Measurements from ENCODE around the gene NRXN3. TPM values are rescaled to one million over a fixed set of nuclear protein-coding genes. Genes with fewer than 3 reads are reported as not detected.

NRXN3 gene
- total RNA-seq, 1 experiment from 2014 or later = 1.1 TPM

DNA sequence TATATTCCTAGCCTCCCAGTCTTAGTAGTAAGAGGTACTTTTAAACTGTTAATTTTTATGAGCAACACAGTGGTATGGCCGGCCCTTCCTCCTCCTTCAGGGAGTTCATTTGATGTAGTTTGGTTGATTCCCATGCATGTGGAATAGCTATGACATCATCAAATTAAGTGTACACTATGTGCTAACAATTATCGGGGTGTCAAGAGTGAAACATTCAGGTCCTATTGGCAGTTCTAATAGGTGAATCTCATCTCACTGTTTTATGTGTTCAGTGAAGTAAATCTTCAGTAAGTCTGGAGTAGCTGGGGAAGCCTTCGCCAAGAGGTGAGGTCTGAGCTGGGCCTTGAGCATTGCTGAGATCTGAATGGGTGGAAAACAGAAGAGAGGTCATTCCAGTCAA is 1384.6 kb downstream of the NRXN3 start:
- Histone ChIP-seq H3F3A (ENCODE audit: low read length, unreplicated experiment) (no peaks in the 10 kb centered on the region), H3K27ac (ENCODE audit: low read length) (no peak overlapping the region), H3K79me2 (ENCODE audit: low read length) (no peaks in the 10 kb centered on the region), H3K4me3 (ENCODE audit: low read length) (no peak overlapping the region), H3K9me3 (ENCODE audit: low read length) (no peaks in the 10 kb centered on the region), H3K9me2 (replicated peaks; ENCODE audit: low read length) (no peaks in the 10 kb centered on the region), H4K20me1 (ENCODE audit: low read length) (no peaks in the 10 kb centered on the region), H2AFZ (ENCODE audit: low read length) (no peak overlapping the region), H3K9ac (ENCODE audit: low read length) (no peak overlapping the region), H3K36me3 (ENCODE audit: low read depth, low read length) (no peaks in the 10 kb centered on the region), H3K4me1 (ENCODE audit: insufficient read depth, low read length) (no peaks in the 10 kb centered on the region), H3K4me2 (ENCODE audit: low read length) (no peak overlapping the region), H3K27me3 (ENCODE audit: low read length) (no peaks in the 10 kb centered on the region)
- DNase-seq (no peak), ATAC-seq (no peak)
- no TSS peak for BruUV-seq (replicated peaks)
- TF ChIP-seq EZH2 (IDR thresholded peaks at IDR 0.05; ENCODE audit: low read length, unreplicated experiment) = no peak
- TF ChIP-seq, protein P1, sequence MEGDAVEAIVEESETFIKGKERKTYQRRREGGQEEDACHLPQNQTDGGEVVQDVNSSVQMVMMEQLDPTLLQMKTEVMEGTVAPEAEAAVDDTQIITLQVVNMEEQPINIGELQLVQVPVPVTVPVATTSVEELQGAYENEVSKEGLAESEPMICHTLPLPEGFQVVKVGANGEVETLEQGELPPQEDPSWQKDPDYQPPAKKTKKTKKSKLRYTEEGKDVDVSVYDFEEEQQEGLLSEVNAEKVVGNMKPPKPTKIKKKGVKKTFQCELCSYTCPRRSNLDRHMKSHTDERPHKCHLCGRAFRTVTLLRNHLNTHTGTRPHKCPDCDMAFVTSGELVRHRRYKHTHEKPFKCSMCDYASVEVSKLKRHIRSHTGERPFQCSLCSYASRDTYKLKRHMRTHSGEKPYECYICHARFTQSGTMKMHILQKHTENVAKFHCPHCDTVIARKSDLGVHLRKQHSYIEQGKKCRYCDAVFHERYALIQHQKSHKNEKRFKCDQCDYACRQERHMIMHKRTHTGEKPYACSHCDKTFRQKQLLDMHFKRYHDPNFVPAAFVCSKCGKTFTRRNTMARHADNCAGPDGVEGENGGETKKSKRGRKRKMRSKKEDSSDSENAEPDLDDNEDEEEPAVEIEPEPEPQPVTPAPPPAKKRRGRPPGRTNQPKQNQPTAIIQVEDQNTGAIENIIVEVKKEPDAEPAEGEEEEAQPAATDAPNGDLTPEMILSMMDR (conservative IDR thresholded peaks at IDR 0.05; ENCODE audit: low read depth, low read length) = no peak
- TF ChIP-seq EZH2phosphoT487 (IDR thresholded peaks at IDR 0.05; ENCODE audit: borderline replicate concordance, low read length) = no peak
- ChIA-PET POLR2A (ENCODE audit: unreplicated experiment) (no interaction called here), CTCF (no interaction called here)
- intact Hi-C loops (cut with micrococcal nuclease) = no loop called here

DNA sequence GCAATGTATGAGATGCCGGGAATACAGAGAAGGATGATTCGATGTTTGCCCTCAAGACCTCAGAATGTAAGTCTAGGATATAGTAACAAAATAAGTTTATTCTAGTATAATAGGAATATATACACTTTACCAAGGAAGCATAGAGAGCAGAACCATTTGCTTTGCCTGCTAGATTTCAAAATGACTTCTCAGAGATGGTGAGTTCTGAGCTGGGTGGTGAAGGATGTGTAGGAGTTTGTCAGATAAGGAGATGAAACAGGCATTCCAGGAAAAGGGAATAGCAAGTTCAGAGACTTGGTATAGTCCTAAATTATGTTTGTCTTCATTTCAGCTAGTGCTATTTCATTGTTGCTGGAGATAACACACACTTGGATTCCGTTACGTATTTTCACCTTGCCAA is 1385.3 kb downstream of the NRXN3 start:
- Histone ChIP-seq H3K36me3 (ENCODE audit: low read depth, low read length) (no peaks in the 10 kb centered on the region), H3K4me1 (ENCODE audit: insufficient read depth, low read length) (no peaks in the 10 kb centered on the region), H3F3A (ENCODE audit: low read length, unreplicated experiment) (no peaks in the 10 kb centered on the region), H3K9me3 (ENCODE audit: low read length) (no peaks in the 10 kb centered on the region), H4K20me1 (ENCODE audit: low read length) (no peaks in the 10 kb centered on the region), H2AFZ (ENCODE audit: low read length) (no peak overlapping the region), H3K27me3 (ENCODE audit: low read length) (no peaks in the 10 kb centered on the region), H3K79me2 (ENCODE audit: low read length) (no peaks in the 10 kb centered on the region), H3K9me2 (replicated peaks; ENCODE audit: low read length) (no peaks in the 10 kb centered on the region), H3K4me2 (ENCODE audit: low read length) (no peak overlapping the region), H3K4me3 (ENCODE audit: low read length) (no peak overlapping the region), H3K27ac (ENCODE audit: low read length) (no peak overlapping the region), H3K9ac (ENCODE audit: low read length) (no peak overlapping the region)
- intact Hi-C loops (cut with micrococcal nuclease) = no loop called here
- CTCF ChIA-PET = no interaction called here
- ATAC-seq = no peak
- BruUV-seq (replicated peaks) = no TSS peak
- no peak for DNase-seq
- TF ChIP-seq, protein P1 (conservative IDR thresholded peaks at IDR 0.05; ENCODE audit: low read depth, low read length) = no peak
- TF ChIP-seq EZH2phosphoT487 (IDR thresholded peaks at IDR 0.05; ENCODE audit: borderline replicate concordance, low read length) (no peak), EZH2 (IDR thresholded peaks at IDR 0.05; ENCODE audit: low read length, unreplicated experiment) (no peak)
- POLR2A ChIA-PET (ENCODE audit: unreplicated experiment) = no interaction called here

DNA sequence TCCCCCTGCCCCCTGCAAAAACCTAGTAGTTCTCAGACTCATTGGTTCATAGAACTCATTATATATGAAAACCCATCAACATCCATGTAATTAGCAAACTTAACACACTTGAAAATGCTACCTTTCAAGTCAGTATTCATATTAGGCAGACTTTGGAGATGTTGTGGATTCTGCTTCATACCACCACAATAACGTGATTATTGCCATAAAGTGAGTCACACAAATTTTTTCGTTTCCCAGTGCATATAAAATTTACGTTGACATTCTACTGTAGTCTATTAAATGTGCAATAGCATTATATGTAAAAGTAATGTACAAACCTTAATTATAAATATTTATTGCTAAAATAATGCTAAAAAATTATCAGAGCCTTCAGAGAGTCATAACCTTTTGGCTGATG is 1387.1 kb downstream of the NRXN3 start:
- Histone ChIP-seq H3K9ac (ENCODE audit: low read length) (no peak overlapping the region), H4K20me1 (ENCODE audit: low read length) (no peaks in the 10 kb centered on the region), H3K4me2 (ENCODE audit: low read length) (no peak overlapping the region), H3K27me3 (ENCODE audit: low read length) (no peaks in the 10 kb centered on the region), H3K36me3 (ENCODE audit: low read depth, low read length) (no peaks in the 10 kb centered on the region), H3K27ac (ENCODE audit: low read length) (no peak overlapping the region), H3F3A (ENCODE audit: low read length, unreplicated experiment) (no peaks in the 10 kb centered on the region), H3K9me3 (ENCODE audit: low read length) (no peaks in the 10 kb centered on the region), H3K4me1 (ENCODE audit: insufficient read depth, low read length) (no peaks in the 10 kb centered on the region), H3K79me2 (ENCODE audit: low read length) (no peaks in the 10 kb centered on the region), H2AFZ (ENCODE audit: low read length) (no peak overlapping the region), H3K9me2 (replicated peaks; ENCODE audit: low read length) (no peaks in the 10 kb centered on the region), H3K4me3 (ENCODE audit: low read length) (no peak overlapping the region)
- ChIA-PET POLR2A (ENCODE audit: unreplicated experiment) (no interaction called here), CTCF (no interaction called here)
- intact Hi-C loops (cut with micrococcal nuclease) = no loop called here
- no TSS peak for BruUV-seq (replicated peaks)
- DNase-seq (peak; percentile 25), ATAC-seq (peak; percentile 56; the same call in 1 of the 2 replicates)
- TF ChIP-seq EZH2 (IDR thresholded peaks at IDR 0.05; ENCODE audit: low read length, unreplicated experiment) (no peak), EZH2phosphoT487 (IDR thresholded peaks at IDR 0.05; ENCODE audit: borderline replicate concordance, low read length) (no peak)
- TF ChIP-seq, protein P1 (conservative IDR thresholded peaks at IDR 0.05; ENCODE audit: low read depth, low read length) = no peak
